Measurements from ENCODE around the gene NLGN1.

DNA sequence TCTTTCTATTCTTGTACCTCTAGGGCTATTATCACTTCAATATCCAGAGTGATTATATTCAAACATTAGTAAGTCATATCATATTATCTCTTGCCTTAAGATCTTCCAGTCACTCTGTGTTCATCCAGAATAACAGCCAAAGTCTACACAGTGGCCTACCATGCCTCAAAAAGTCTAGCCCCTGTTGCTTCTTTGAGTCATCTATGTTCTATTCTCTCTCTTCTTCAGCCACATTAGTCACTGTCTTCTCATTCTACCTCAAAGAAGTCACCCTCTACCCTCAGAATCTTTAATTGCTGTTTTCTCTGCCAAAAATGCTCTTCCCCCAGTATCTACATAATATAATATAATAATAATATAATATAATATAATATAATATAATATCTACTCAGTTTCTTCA is 356.0 kb downstream of the NLGN1 start:
- TF ChIP-seq, protein P1, sequence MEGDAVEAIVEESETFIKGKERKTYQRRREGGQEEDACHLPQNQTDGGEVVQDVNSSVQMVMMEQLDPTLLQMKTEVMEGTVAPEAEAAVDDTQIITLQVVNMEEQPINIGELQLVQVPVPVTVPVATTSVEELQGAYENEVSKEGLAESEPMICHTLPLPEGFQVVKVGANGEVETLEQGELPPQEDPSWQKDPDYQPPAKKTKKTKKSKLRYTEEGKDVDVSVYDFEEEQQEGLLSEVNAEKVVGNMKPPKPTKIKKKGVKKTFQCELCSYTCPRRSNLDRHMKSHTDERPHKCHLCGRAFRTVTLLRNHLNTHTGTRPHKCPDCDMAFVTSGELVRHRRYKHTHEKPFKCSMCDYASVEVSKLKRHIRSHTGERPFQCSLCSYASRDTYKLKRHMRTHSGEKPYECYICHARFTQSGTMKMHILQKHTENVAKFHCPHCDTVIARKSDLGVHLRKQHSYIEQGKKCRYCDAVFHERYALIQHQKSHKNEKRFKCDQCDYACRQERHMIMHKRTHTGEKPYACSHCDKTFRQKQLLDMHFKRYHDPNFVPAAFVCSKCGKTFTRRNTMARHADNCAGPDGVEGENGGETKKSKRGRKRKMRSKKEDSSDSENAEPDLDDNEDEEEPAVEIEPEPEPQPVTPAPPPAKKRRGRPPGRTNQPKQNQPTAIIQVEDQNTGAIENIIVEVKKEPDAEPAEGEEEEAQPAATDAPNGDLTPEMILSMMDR (IDR thresholded peaks at IDR 0.05; ENCODE audit: poor library complexity), result no peak
- TF ChIP-seq EZH2 (IDR thresholded peaks at IDR 0.05; ENCODE audit: borderline replicate concordance) (no peak), EZH2phosphoT487 (IDR thresholded peaks at IDR 0.05; ENCODE audit: low read depth, severe bottlenecking, unreplicated experiment) (no peak)

Data from hepatocyte (in vitro differentiated cells).